Dermis blood vessel endothelial cell (primary cell): ENCODE measurements around the gene MANEAL. TPM values are rescaled to one million over a fixed set of nuclear protein-coding genes. Genes with fewer than 3 reads are reported as not detected.

Experiments
- DNase-seq: peaks from one replicate; pipeline ENCODE4 v3.0.0; 2010
- total RNA-seq: library from RNA; depleted of rRNA; stranded (reverse); fragments of >200 nt; gene quantifications from 2 replicates; pipeline ENCODE4 v1.2.3, GENCODE V29; 2014

Gene MANEAL
- total RNA-seq, 1 donor from 2014 or later: 1.0 TPM

- no peak for DNase-seq
Observed at GRCh38 chr1:37828410-37829074, 34.9 kb downstream of the MANEAL start.

- DNase-seq: no peak
Observed at GRCh38 chr1:37831109-37831508, 37.5 kb downstream of the MANEAL start.

GRCh38 chr1:37831809-37832208 is 38.2 kb downstream of the MANEAL start:
- no peak for DNase-seq

- no peak for DNase-seq
Observed at GRCh38 chr1:37836788-37837187, 43.1 kb downstream of the MANEAL start.

- DNase-seq: no peak
Observed at GRCh38 chr1:37839676-37840075, 46.0 kb downstream of the MANEAL start.

GRCh38 chr1:37840711-37841110 is 47.1 kb downstream of the MANEAL start:
- no peak for DNase-seq

GRCh38 chr1:37841652-37842051 is 48.0 kb downstream of the MANEAL start:
- no peak for DNase-seq

- no peak for DNase-seq
Observed at GRCh38 chr1:37844536-37844935, 50.9 kb downstream of the MANEAL start.

- DNase-seq: no peak
Observed at GRCh38 chr1:37845049-37845646, 51.5 kb downstream of the MANEAL start.

- DNase-seq: no peak
Observed at GRCh38 chr1:37845786-37846185, 52.1 kb downstream of the MANEAL start.

- no peak for DNase-seq
Observed at GRCh38 chr1:37846647-37847339, 53.1 kb downstream of the MANEAL start.

GRCh38 chr1:37849480-37849879 is 55.8 kb downstream of the MANEAL start:
- DNase-seq: no peak

- DNase-seq: peak; percentile 16
Observed at GRCh38 chr1:37850352-37850955, 56.8 kb downstream of the MANEAL start.

Other genes starting within 250 kb of the MANEAL start
- gene SNIP1, start 239.6 kb upstream of the MANEAL start, total RNA-seq: 12.9 and 25.7 TPM in 2 replicates
- 0.37 and 0.51 TPM in 2 replicates for gene DNALI1, start 236.9 kb upstream of the MANEAL start, total RNA-seq
- 47.3 and 56.8 TPM in 2 replicates for gene GNL2, start 197.9 kb upstream of the MANEAL start, total RNA-seq
- not detected in 2 replicates for gene RSPO1, start 159.0 kb upstream of the MANEAL start, total RNA-seq
- gene CDCA8, start 101.3 kb upstream of the MANEAL start, total RNA-seq: 3.7 and 23.0 TPM in 2 replicates
- 0.05 TPM in 1 of 2 replicates, not detected in the other for gene EPHA10, start 28.7 kb upstream of the MANEAL start, total RNA-seq
- 21.4 and 23.0 TPM in 2 replicates for gene C1orf122, start 13.9 kb downstream of the MANEAL start, total RNA-seq
- 21.0 and 26.0 TPM in 2 replicates for gene YRDC, start 14.4 kb downstream of the MANEAL start, total RNA-seq
- gene MTF1, start 65.7 kb downstream of the MANEAL start, total RNA-seq: 2.4 and 4.4 TPM in 2 replicates
- 21.3 and 21.5 TPM in 2 replicates for gene INPP5B, start 153.2 kb downstream of the MANEAL start, total RNA-seq
- gene SF3A3, start 196.2 kb downstream of the MANEAL start, total RNA-seq: 73.7 and 136 TPM in 2 replicates
- gene FHL3, start 211.7 kb downstream of the MANEAL start, total RNA-seq: 12.4 and 20.2 TPM in 2 replicates
- gene UTP11, start 218.9 kb downstream of the MANEAL start, total RNA-seq: 47.0 and 47.5 TPM in 2 replicates